HUES48 (cell line): ENCODE results near the gene ABCC11.

Experiments used
- H3K27ac ChIP-seq: one replicate; pipeline ENCODE4 v1.7.0; 2013; ENCODE audit warnings: low read depth, low read length, inconsistent platforms
- H3K27me3 ChIP-seq: 2 replicates; pipeline ENCODE4 v1.6.1; 2013; ENCODE audit warnings: mild to moderate bottlenecking, low read length; ENCODE audit not compliant: control insufficient read depth, insufficient read depth
- H3K36me3 ChIP-seq: 2 replicates; pipeline ENCODE4 v1.6.1; 2013; ENCODE audit warnings: low read length; ENCODE audit not compliant: control insufficient read depth, insufficient read depth
- H3K4me1 ChIP-seq: 2 replicates; pipeline ENCODE4 v1.6.1; 2013; ENCODE audit warnings: mild to moderate bottlenecking, low read length; ENCODE audit not compliant: control insufficient read depth, insufficient read depth
- H3K4me3 ChIP-seq: 2 replicates; pipeline ENCODE4 v1.5.1; 2013; ENCODE audit warnings: mild to moderate bottlenecking, low read depth, low read length
- H3K9ac ChIP-seq: 2 replicates; pipeline ENCODE4 v1.6.1; 2013; ENCODE audit warnings: mild to moderate bottlenecking, low read depth, low read length, moderate library complexity
- H3K9me3 ChIP-seq: 2 replicates; pipeline ENCODE4 v1.6.1; 2013; ENCODE audit warnings: low read length; ENCODE audit not compliant: control insufficient read depth, insufficient read depth

Gene ABCC11

DNA sequence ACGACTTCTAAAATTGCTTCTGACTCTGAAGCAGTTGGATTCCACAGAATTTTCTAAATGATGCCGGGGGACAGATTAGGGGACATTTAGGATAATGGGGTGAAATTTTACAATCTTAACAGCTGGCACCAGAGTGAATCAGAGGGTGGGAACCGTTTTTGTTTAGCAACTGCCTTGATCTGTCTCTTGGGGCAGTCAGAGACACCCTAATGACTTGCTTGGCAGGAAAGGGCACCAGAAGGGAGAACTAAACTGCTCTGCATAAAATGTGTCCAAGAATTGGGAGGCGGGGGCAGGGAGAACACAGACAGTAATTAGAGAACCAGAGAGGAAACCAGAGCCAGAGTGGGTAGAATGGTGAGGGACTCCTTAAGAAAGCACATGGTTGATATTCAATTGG lies 85.4 kb downstream of the ABCC11 start:
- no peaks in the 10 kb centered on the region for H3K27me3 ChIP-seq
- H3K36me3 ChIP-seq, result no peaks in the 10 kb centered on the region
- peaks cover 5% of the 10 kb centered on the region for H3K4me1 ChIP-seq
- H3K9ac ChIP-seq, result no peak overlapping the region
- H3K4me3 ChIP-seq, result no peak overlapping the region
- H3K9me3 ChIP-seq, result no peaks in the 10 kb centered on the region
- H3K27ac ChIP-seq, result no peak overlapping the region

DNA sequence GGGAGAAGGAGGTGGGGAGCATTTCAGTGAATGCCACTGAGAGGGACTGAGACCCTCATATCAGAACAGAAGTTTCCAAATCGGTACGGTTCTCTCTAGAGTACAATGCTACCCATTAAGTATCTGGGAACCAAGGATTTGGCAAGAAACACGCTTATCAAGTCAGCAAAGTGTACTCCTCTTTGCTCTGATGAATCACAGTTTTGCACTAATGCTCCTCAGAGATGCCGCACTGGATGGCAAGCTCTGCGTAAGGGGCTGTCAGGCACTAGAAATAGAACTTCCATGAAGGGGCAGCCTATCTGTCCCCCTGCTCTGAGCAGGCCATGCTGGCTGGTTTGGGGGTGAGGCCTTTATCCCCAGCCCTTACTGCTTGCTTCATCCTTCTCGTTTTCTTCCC lies 86.8 kb downstream of the ABCC11 start:
- Histone ChIP-seq H3K4me1 (peaks cover 5% of the 10 kb centered on the region), H3K9me3 (no peaks in the 10 kb centered on the region), H3K9ac (no peak overlapping the region), H3K27ac (no peak overlapping the region), H3K36me3 (no peaks in the 10 kb centered on the region), H3K27me3 (peaks cover 3% of the 10 kb centered on the region; the same call in 1 of the 2 replicates), H3K4me3 (no peak overlapping the region)

DNA sequence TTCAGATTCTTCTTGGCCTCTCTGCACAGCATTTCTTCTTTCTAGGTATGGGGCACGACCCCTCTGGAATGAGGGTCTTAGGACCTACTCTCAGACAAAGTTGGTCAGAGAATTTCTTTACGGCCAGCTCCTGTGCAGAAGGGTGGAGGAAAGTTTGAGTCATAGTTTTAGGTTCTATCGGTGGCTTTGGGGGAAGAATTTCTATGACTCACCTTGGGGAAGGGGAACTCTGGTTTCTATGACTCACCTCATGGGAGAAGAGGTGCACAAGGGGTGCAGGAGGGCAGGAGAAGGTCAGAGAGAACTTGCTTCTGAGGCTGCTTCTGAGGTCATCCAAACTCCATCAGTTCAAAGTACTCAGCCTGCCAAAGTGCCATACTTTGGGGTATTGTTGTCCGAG lies 89.0 kb downstream of the ABCC11 start:
- Histone ChIP-seq H3K27me3 (peaks cover 3% of the 10 kb centered on the region; the same call in 1 of the 2 replicates), H3K4me3 (no peak overlapping the region), H3K4me1 (no peaks in the 10 kb centered on the region), H3K9me3 (no peaks in the 10 kb centered on the region), H3K27ac (no peak overlapping the region), H3K9ac (no peak overlapping the region), H3K36me3 (no peaks in the 10 kb centered on the region)

DNA sequence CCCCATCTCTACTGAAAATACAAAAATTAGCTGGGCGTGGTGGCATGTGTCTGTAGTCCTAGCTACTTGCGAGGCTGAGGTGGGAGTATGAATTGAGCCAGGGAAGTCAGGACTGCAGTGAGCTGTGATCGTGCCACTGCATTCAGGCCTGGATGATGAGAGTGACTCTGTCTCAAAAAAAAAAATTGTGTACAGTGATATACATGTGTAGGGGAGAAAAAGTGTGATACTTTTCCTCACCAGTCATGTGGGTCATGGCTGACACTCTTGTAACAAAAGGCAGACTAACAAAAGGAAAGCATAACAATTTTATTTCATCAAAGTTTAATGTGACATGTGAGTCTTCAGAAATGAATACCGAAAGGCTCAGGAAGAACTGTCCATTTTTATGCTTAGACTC lies 89.5 kb downstream of the ABCC11 start:
- no peak overlapping the region for H3K9ac ChIP-seq
- H3K4me1 ChIP-seq, result no peaks in the 10 kb centered on the region

DNA sequence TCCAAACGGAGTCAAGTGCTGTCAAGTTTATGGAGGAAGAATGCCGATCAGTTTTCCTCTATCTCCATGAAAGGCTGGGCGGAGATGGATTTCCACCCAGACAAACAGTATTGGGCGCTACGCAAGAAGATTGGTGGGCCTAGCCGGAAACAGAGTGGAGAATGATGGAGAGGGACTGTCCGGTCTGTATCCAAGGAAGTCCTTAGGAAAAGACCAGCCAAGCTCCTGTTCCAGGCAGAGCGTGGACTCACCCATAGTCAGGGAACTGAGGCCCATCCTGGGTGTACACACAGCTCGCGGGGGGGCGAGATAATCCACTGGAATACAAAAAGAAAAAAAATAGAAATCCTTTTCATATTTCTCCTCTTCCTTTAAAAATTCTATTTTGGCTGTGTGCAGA lies 90.0 kb downstream of the ABCC11 start:
- Histone ChIP-seq H3K9me3 (no peaks in the 10 kb centered on the region), H3K36me3 (no peaks in the 10 kb centered on the region), H3K4me1 (no peaks in the 10 kb centered on the region), H3K9ac (no peak overlapping the region), H3K27ac (no peak overlapping the region), H3K27me3 (peaks cover 3% of the 10 kb centered on the region; the same call in 1 of the 2 replicates), H3K4me3 (no peak overlapping the region)

More for the DNA sequence above, 89.5 kb downstream of the ABCC11 start:
- Histone ChIP-seq H3K36me3 (no peaks in the 10 kb centered on the region), H3K9me3 (no peaks in the 10 kb centered on the region), H3K4me3 (no peak overlapping the region), H3K27ac (no peak overlapping the region), H3K27me3 (peaks cover 3% of the 10 kb centered on the region; the same call in 1 of the 2 replicates)

DNA sequence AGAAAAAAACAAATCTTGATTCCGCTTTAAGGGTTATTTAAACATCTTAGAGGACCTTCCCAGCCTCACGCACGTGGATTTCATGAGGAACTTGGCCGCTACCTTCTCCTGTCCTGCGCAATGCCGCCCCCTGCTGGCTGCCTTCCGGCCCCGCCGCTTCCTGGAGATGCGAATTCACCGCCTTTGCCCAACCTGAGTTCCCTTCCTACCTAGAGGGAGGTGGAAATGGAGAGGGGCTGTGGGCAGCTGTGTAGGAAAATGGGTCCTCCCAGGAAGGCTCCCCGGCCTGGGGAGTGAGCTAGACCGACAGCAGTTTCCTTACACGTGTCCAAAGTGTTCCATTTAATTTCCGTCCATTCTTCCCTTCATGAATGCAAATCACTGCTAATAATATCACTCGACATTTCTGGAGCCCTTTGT lies 90.5 kb downstream of the ABCC11 start:
- Histone ChIP-seq H3K27ac (no peak overlapping the region), H3K9me3 (no peaks in the 10 kb centered on the region), H3K4me3 (no peak overlapping the region), H3K4me1 (no peaks in the 10 kb centered on the region), H3K9ac (no peak overlapping the region; the same call in 1 of the 2 replicates), H3K27me3 (peaks cover 3% of the 10 kb centered on the region; the same call in 1 of the 2 replicates), H3K36me3 (no peaks in the 10 kb centered on the region)

DNA sequence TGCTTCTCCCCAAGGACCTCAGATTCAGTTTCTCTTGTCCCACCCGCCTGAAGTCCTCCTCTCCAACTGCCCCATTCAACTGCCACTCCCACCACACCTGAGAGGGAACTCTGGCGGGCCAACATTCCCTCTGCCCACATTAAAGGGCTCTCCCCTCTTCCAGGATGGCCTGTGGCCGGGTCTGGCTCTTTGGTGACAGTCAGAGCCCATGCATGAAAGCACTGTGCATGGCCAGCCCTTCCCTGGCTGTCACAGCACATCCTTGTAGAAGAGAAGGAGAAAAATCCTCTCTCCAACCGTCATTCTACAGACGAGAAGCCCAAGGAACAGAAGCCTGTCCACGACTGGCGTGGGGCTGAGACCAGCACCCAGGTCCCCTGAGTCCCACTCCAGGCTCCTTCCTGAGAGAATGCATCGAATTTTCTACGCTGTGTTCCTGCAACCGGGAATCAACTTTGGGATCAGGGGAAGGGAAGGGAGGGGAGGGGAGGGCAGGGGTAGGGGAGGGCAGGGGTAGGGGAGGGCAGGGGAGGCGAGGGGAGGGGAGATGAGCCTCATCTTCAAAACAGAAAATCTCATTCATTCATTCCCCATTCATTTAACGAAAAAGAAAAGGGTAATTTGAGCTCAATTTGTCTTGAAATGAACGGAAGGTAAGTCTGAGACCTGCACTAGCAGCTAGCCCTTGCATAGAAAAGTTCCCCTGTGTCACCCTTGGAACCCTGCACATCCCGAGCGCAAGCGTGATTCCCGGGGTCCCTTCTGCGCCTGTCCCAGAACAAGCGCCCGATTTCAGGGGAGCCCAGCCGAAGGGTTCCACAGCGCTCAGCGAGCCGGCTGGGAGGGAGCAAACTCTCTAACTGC lies 91.2 kb downstream of the ABCC11 start, which contains the start of gene ABCC12:
Gene ABCC12 (minus strand): TSS at position 68 of the 864 bp plus-strand sequence. CDS start 9,569 bp downstream, outside the sequence.
- H3K4me1 ChIP-seq, result no peaks in the 10 kb centered on the region
- no peak within 1 kb of the TSS for H3K4me3 ChIP-seq
- no peak within 1 kb of the TSS for H3K27ac ChIP-seq
- no peaks in the 10 kb centered on the region for H3K9me3 ChIP-seq
- H3K9ac ChIP-seq, result no peak within 1 kb of the TSS; the same call in 1 of the 2 replicates
- H3K36me3 ChIP-seq, result no peaks in the 10 kb centered on the region
- H3K27me3 ChIP-seq, result peaks cover 3% of the 10 kb centered on the region; the same call in 1 of the 2 replicates

DNA sequence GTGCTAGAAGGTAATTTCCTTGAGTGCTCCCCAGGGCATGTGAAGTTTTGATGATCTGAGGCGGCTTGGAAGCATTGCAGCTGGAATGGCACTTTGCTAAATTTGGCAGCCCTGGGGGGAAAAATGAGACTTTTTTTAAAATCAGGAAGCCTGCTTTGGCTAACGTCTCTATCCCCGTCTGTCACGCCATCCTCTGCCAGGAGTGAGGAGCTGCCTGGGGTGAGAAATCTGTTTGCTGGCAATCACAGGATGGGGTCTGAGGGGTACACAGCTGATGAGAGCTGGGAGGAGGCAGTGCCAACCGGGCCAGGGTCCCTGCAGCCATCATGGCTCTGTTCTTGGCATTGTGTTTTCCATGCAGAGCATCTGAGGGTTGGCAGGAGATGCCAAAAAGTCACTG lies 93.6 kb downstream of the ABCC11 start:
- no peaks in the 10 kb centered on the region for H3K4me1 ChIP-seq
- no peak overlapping the region for H3K9ac ChIP-seq
- H3K9me3 ChIP-seq, result no peaks in the 10 kb centered on the region
- H3K4me3 ChIP-seq, result no peak overlapping the region
- no peaks in the 10 kb centered on the region for H3K36me3 ChIP-seq
- peaks cover 3% of the 10 kb centered on the region; the same call in 1 of the 2 replicates for H3K27me3 ChIP-seq
- H3K27ac ChIP-seq, result no peak overlapping the region

DNA sequence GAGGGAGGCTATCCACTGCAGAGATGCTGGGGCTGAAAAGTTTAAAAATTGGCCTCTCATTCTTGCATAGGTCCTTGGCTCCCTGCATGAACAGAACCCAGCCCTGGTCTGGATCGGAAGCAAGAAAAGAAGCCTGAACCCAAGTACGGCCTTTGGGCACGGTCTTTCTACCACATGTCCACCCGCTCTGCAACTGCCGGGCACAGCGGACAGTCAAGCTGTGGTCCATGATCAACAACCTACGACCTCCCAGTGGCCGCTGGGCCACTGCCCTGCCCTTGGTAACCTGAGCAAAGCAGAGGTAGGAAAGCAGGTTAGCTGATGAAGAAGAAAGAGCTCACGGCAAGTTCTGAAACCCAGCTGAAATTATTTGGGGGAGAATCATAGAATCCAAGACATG lies 95.1 kb downstream of the ABCC11 start:
- Histone ChIP-seq H3K4me3 (no peak overlapping the region), H3K36me3 (no peaks in the 10 kb centered on the region), H3K9me3 (no peaks in the 10 kb centered on the region), H3K4me1 (no peaks in the 10 kb centered on the region), H3K27ac (no peak overlapping the region), H3K9ac (no peak overlapping the region), H3K27me3 (peaks cover 3% of the 10 kb centered on the region; the same call in 1 of the 2 replicates)

DNA sequence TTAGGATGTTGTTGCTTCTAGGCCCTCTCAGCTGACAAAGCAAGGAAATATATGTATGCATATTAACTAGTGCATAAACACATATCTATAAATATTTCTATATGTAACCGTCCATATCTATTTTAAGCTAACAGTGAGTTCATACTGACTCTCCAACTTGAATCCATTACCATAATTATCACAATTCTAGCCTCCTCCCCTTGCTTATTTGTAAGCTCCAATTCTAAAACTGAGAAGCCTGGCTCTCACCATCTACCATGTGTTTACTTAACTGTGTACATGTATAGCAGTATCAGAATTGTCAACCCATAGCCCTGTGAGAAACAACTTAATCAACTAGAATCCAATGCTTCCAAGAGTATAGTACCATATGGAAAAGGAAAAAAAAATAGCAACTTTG lies 96.6 kb downstream of the ABCC11 start:
- Histone ChIP-seq H3K4me3 (no peak overlapping the region), H3K36me3 (no peaks in the 10 kb centered on the region), H3K4me1 (no peaks in the 10 kb centered on the region), H3K27me3 (no peaks in the 10 kb centered on the region), H3K27ac (no peak overlapping the region), H3K9me3 (no peaks in the 10 kb centered on the region), H3K9ac (no peak overlapping the region)

DNA sequence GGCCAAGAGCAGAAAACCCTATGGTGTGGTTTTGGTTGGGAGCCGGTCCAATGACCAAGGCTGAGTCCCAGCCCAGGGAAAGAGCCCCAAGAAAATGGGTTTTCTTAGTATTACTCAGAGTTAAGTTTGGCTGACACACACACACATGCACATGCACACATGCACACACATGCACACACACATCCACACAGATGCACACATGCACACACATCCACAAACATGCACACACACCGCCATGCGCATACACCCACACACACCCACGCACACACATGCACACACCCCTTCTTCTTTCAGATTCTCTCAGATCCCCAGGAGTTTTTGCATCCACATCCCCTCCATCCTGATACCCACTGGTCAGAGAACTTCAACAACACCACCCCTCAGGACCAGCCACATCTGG lies 100.6 kb downstream of the ABCC11 start:
- H3K27me3 ChIP-seq, result no peaks in the 10 kb centered on the region
- no peak overlapping the region for H3K4me3 ChIP-seq
- H3K4me1 ChIP-seq, result no peaks in the 10 kb centered on the region

More for the DNA sequence above, 100.6 kb downstream of the ABCC11 start:
- H3K9ac ChIP-seq, result no peak overlapping the region
- no peaks in the 10 kb centered on the region for H3K36me3 ChIP-seq
- no peak overlapping the region for H3K27ac ChIP-seq
- no peaks in the 10 kb centered on the region for H3K9me3 ChIP-seq
